Measurements from ENCODE around the gene LDHD.

- TF ChIP-seq ZNF274 (IDR thresholded peaks at IDR 0.05; ENCODE audit: low read depth, low read length) (no peak), YY1 (IDR thresholded peaks at IDR 0.05; ENCODE audit: insufficient read depth, insufficient read length) (no peak), SUZ12 (IDR thresholded peaks at IDR 0.05; ENCODE audit: extremely low read depth, insufficient read depth, insufficient read length) (no peak)
Measured at GRCh38 chr16:75105306-75106061, 11.1 kb downstream of the LDHD start.

All from NT2/D1 (cell line).